H9 (cell line): ENCODE results near the gene APOLD1. TPM values are rescaled to one million over a fixed set of nuclear protein-coding genes. Genes with fewer than 3 reads are reported as not detected.

Experiments
- DNase-seq: peaks from one replicate; pipeline ENCODE4 v3.0.0-alpha.2; 2017
- H2AFZ ChIP-seq: one replicate; pipeline ENCODE4 v1.6.1; 2013; ENCODE audit warnings: mild to moderate bottlenecking, low read length, control low read depth, moderate library complexity
- H2AK5ac ChIP-seq: 2 replicates; pipeline ENCODE4 v1.6.1; 2013; ENCODE audit warnings: low read length, control low read depth, mixed read lengths; ENCODE audit not compliant: insufficient read length
- H2BK120ac ChIP-seq: one replicate; pipeline ENCODE4 v1.6.1; 2013; ENCODE audit warnings: low read depth, mild to moderate bottlenecking, low read length, control low read depth, inconsistent platforms; ENCODE audit not compliant: poor library complexity, severe bottlenecking
- H2BK12ac ChIP-seq: 2 replicates; pipeline ENCODE4 v1.6.1; 2013; ENCODE audit warnings: low read length, control low read depth, mixed read lengths, low read depth; ENCODE audit not compliant: insufficient read length
- H2BK15ac ChIP-seq: 2 replicates; pipeline ENCODE4 v1.6.1; 2013; ENCODE audit warnings: low read depth, low read length, control low read depth
- H2BK20ac ChIP-seq: one replicate; pipeline ENCODE4 v1.6.1; 2013; ENCODE audit warnings: low read depth, mild to moderate bottlenecking, low read length, control low read depth, inconsistent platforms; ENCODE audit not compliant: poor library complexity, severe bottlenecking
- H2BK5ac ChIP-seq: 2 replicates; pipeline ENCODE4 v1.6.1; 2013; ENCODE audit warnings: low read length, control low read depth, mixed read lengths; ENCODE audit not compliant: insufficient read length
- H3K14ac ChIP-seq: 2 replicates; pipeline ENCODE4 v1.6.1; 2013; ENCODE audit warnings: low read length, control low read depth; ENCODE audit not compliant: insufficient read depth
- H3K18ac ChIP-seq: 2 replicates; pipeline ENCODE4 v1.6.1; 2013; ENCODE audit warnings: low read depth, mild to moderate bottlenecking, mixed read lengths, low read length, control low read depth; ENCODE audit not compliant: insufficient read length
- H3K23ac ChIP-seq: 2 replicates; pipeline ENCODE4 v1.6.1; 2013; ENCODE audit warnings: low read length, control low read depth, mixed read lengths, low read depth; ENCODE audit not compliant: insufficient read length
- H3K23me2 ChIP-seq: 2 replicates; pipeline ENCODE4 v1.6.1; 2013; ENCODE audit warnings: low read depth, mild to moderate bottlenecking, mixed read lengths, low read length, control low read depth; ENCODE audit not compliant: insufficient read length, poor library complexity, severe bottlenecking
- H3K27ac ChIP-seq: 2 replicates; pipeline ENCODE4 v1.5.1; 2013; ENCODE audit warnings: low read length, control low read depth, mixed read lengths, low read depth; ENCODE audit not compliant: insufficient read length
- H3K27me3 ChIP-seq: 2 replicates; pipeline ENCODE4 v1.6.1; 2013; ENCODE audit warnings: low read length, control low read depth, inconsistent platforms; ENCODE audit not compliant: insufficient read depth
- H3K4ac ChIP-seq: 2 replicates; pipeline ENCODE4 v1.6.1; 2013; ENCODE audit warnings: low read depth, mild to moderate bottlenecking, control low read depth, inconsistent platforms, low read length, moderate library complexity
- H3K4me1 ChIP-seq: 2 replicates; pipeline ENCODE4 v1.6.1; 2013; ENCODE audit warnings: low read length, control low read depth, inconsistent platforms; ENCODE audit not compliant: insufficient read depth
- H3K4me2 ChIP-seq: 2 replicates; pipeline ENCODE4 v1.6.1; 2013; ENCODE audit warnings: low read length, control low read depth, mixed read lengths; ENCODE audit not compliant: insufficient read length, insufficient read depth
- H3K56ac ChIP-seq: 2 replicates; pipeline ENCODE4 v1.6.1; 2013; ENCODE audit warnings: low read depth, mild to moderate bottlenecking, mixed read lengths, low read length, control low read depth; ENCODE audit not compliant: insufficient read length
- H3K79me1 ChIP-seq: 2 replicates; pipeline ENCODE4 v1.6.1; 2013; ENCODE audit warnings: low read depth, mild to moderate bottlenecking, moderate library complexity, low read length, control low read depth, inconsistent platforms; ENCODE audit not compliant: insufficient read depth, poor library complexity, severe bottlenecking
- H3K79me2 ChIP-seq: 2 replicates; pipeline ENCODE4 v1.6.1; 2013; ENCODE audit warnings: low read length, control low read depth, inconsistent platforms; ENCODE audit not compliant: insufficient read depth
- H3K9ac ChIP-seq: 2 replicates; pipeline ENCODE4 v1.6.1; 2013; ENCODE audit warnings: low read length, control low read depth, mixed read lengths; ENCODE audit not compliant: insufficient read length; ENCODE audit errors: extremely low read depth
- H3K9me3 ChIP-seq: one replicate; pipeline ENCODE4 v1.6.1; 2013; ENCODE audit warnings: low read depth, low read length, inconsistent platforms; ENCODE audit not compliant: control insufficient read depth
- H3T11ph ChIP-seq: one replicate; pipeline ENCODE4 v1.6.1; 2013; ENCODE audit warnings: mild to moderate bottlenecking, low read length, control low read depth, inconsistent platforms
- H4K20me1 ChIP-seq: one replicate; pipeline ENCODE4 v1.6.1; 2013; ENCODE audit not compliant: control insufficient read depth, insufficient read length, insufficient read depth
- H4K5ac ChIP-seq: 2 replicates; pipeline ENCODE4 v1.6.1; 2013; ENCODE audit warnings: low read depth, mild to moderate bottlenecking, mixed read lengths, low read length, control low read depth; ENCODE audit not compliant: insufficient read length
- H4K8ac ChIP-seq: replicated peaks from 2 replicates; pipeline ENCODE4 v1.6.1; 2013; ENCODE audit warnings: low read length, control low read depth, mixed read lengths, low read depth; ENCODE audit not compliant: insufficient read length
- H4K91ac ChIP-seq: 2 replicates; pipeline ENCODE4 v1.6.1; 2013; ENCODE audit warnings: low read depth, mild to moderate bottlenecking, moderate library complexity, mixed read lengths, low read length, control low read depth; ENCODE audit not compliant: insufficient read length
- H3K27ac Mint-ChIP-seq, 3 experiments: 2 replicates in 2 of 3; 3 replicates in 1 of 3; pipeline ENCODE4 v1.8.0; 2020 to 2021; ENCODE audit warnings: mixed read lengths in 3 of 3, mild to moderate bottlenecking in 1 of 3, moderate library complexity in 1 of 3
- H3K27me3 Mint-ChIP-seq: 2 replicates; pipeline ENCODE4 v1.8.0; 2021; ENCODE audit warnings: low read depth, mild to moderate bottlenecking, moderate library complexity, mixed read lengths
- H3K36me3 Mint-ChIP-seq, 3 experiments: 2 replicates in 2 of 3; 3 replicates in 1 of 3; pipeline ENCODE4 v1.8.0; 2020 to 2021; ENCODE audit warnings: low read depth in 3 of 3, mixed read lengths in 3 of 3; ENCODE audit not compliant: insufficient read depth in 1 of 3
- H3K4me1 Mint-ChIP-seq, 2 experiments: 2 replicates each; pipeline ENCODE4 v1.8.0; 2020; ENCODE audit warnings: mixed read lengths in 2 of 2
- H3K4me3 Mint-ChIP-seq, 2 experiments: 2 replicates in 1 of 2; 3 replicates in 1 of 2; pipeline ENCODE4 v1.8.0; 2020 to 2021; ENCODE audit warnings: mild to moderate bottlenecking in 2 of 2, mixed read lengths in 2 of 2, moderate library complexity in 1 of 2
- H3K9me3 Mint-ChIP-seq, 2 experiments: 2 replicates in 1 of 2; 3 replicates in 1 of 2; pipeline ENCODE4 v1.8.0; 2020; ENCODE audit warnings: mild to moderate bottlenecking in 2 of 2, mixed read lengths in 2 of 2, moderate library complexity in 1 of 2
- WGBS: extraction: QIAGEN DNeasy Blood & Tissue Kit; methylation state at CpG from one replicate; pipeline ENCODE4 v1.1.7; 2013; ENCODE audit warnings: missing lambda C conversion rate, low lambda C conversion rate, mixed read lengths; ENCODE audit not compliant: insufficient read length; ENCODE audit errors: extremely low coverage; 5-methylcytosine and 5-hydroxymethylcytosine counted together
- total RNA-seq: library from RNA; stranded (reverse); gene quantifications from 2 replicates; pipeline ENCODE4 v1.2.1, GENCODE V29; 2021
- TF ChIP-seq, protein P1 (sequence below): fragments of 200-600 bp; sonication (generic); conservative IDR thresholded peaks from 3 replicates; pipeline ENCODE4 v1.8.0; 2021; ENCODE audit warnings: antibody characterized with exemption, mild to moderate bottlenecking

The APOLD1 gene
- total RNA-seq, 1 experiment from 2014 or later: 0.48 TPM

DNA sequence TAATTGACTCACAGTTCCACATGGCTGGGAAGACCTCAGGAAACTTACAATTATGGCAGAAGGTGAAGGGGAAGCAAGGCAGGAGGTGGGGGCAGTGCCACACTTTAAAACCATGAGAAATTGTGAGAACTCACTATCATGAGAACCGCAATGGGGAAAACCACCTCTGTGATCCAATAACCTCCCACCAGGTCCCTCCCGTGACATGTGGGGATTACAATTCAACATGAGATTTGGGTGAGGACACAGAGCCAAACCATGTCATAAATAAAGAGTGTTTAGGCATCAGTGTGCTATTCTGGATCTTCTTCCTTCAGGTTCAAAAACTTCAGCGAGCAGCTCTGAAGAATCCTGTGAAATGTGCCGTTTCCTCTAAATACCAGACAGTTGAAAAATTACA, 37.4 kb downstream of the APOLD1 start:
- no peak overlapping the region for H3K23ac ChIP-seq
- peaks cover 2% of the 10 kb centered on the region for H3K79me1 ChIP-seq
- no peak overlapping the region for H3K9ac ChIP-seq
- H2AK5ac ChIP-seq: no peak overlapping the region
- no peak overlapping the region for H4K5ac ChIP-seq
- H3K4me3 Mint-ChIP-seq: no peak overlapping the region
- H3K36me3 Mint-ChIP-seq: peaks cover 45 to 70% (median 70%) of the 10 kb centered on the region in 3 experiments
- no peak overlapping the region for H3K56ac ChIP-seq
- H3K18ac ChIP-seq: no peak overlapping the region
- H2BK15ac ChIP-seq: no peak overlapping the region
- DNase-seq: no peak
- no peak overlapping the region for H2BK20ac ChIP-seq
- no peak overlapping the region for H4K91ac ChIP-seq
- H3K4me1 Mint-ChIP-seq: peaks cover 0 to 49% of the 10 kb centered on the region in 2 experiments; a peak in 2 of 4 replicates
- no peak overlapping the region for H3K4ac ChIP-seq
- TF ChIP-seq, protein P1, sequence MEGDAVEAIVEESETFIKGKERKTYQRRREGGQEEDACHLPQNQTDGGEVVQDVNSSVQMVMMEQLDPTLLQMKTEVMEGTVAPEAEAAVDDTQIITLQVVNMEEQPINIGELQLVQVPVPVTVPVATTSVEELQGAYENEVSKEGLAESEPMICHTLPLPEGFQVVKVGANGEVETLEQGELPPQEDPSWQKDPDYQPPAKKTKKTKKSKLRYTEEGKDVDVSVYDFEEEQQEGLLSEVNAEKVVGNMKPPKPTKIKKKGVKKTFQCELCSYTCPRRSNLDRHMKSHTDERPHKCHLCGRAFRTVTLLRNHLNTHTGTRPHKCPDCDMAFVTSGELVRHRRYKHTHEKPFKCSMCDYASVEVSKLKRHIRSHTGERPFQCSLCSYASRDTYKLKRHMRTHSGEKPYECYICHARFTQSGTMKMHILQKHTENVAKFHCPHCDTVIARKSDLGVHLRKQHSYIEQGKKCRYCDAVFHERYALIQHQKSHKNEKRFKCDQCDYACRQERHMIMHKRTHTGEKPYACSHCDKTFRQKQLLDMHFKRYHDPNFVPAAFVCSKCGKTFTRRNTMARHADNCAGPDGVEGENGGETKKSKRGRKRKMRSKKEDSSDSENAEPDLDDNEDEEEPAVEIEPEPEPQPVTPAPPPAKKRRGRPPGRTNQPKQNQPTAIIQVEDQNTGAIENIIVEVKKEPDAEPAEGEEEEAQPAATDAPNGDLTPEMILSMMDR: no peak
- H3K27ac Mint-ChIP-seq: no peak overlapping the region
- H3K27me3 Mint-ChIP-seq: no peaks in the 10 kb centered on the region
- no peaks in the 10 kb centered on the region for H3K27me3 ChIP-seq
- no peak overlapping the region for H3K27ac ChIP-seq
- H2BK120ac ChIP-seq: no peak overlapping the region
- no peak overlapping the region for H3K4me2 ChIP-seq
- H3T11ph ChIP-seq: no peak overlapping the region
- H2AFZ ChIP-seq: no peak overlapping the region
- H3K9me3 ChIP-seq: no peaks in the 10 kb centered on the region
- no CpG with 5 or more reads among the region's 4 CpGs for WGBS
- no peaks in the 10 kb centered on the region for H3K23me2 ChIP-seq
- no peaks in the 10 kb centered on the region for H3K79me2 ChIP-seq
- no peak overlapping the region for H4K8ac ChIP-seq
- no peaks in the 10 kb centered on the region for H3K4me1 ChIP-seq
- no peak overlapping the region for H2BK12ac ChIP-seq
- no peaks in the 10 kb centered on the region for H3K9me3 Mint-ChIP-seq
- no peaks in the 10 kb centered on the region for H4K20me1 ChIP-seq
- no peak overlapping the region for H2BK5ac ChIP-seq
- H3K14ac ChIP-seq: no peak overlapping the region
